ENCODE measurements around the gene CD1B. TPM values are rescaled to one million over a fixed set of nuclear protein-coding genes. Genes with fewer than 3 reads are reported as not detected.
"Not testable (repeated sequence)": the region's sequence is repeated elsewhere in the genome, so short reads cannot be mapped to it uniquely, and the experiment has no call there.

Gene CD1B
- total RNA-seq, 1 experiment from 2014 or later = not detected

GRCh38 chr1:158285756-158286241 lies 45.5 kb downstream of the CD1B start:
- peak overlapping the region; percentile 81 for H3K4me2 ChIP-seq (ENCODE audit: low read depth, low read length, poor library complexity, severe bottlenecking)
- H3K9ac ChIP-seq (ENCODE audit: low read length) = peak overlapping the region; percentile 58
- no peaks in the 10 kb centered on the region for H3K9me3 ChIP-seq (ENCODE audit: low read length)
- H3K27me3 ChIP-seq (ENCODE audit: low read length) = no peaks in the 10 kb centered on the region
- H3K9me2 ChIP-seq (replicated peaks; ENCODE audit: insufficient read depth, low read length) = no peaks in the 10 kb centered on the region
- no peaks in the 10 kb centered on the region for H4K20me1 ChIP-seq (ENCODE audit: insufficient read depth, low read depth, low read length)
- peak; percentile 93 for DNase-seq
- peak overlapping the region; percentile 65; the same call in 1 of the 2 replicates for H2AFZ ChIP-seq (ENCODE audit: low read length)
- no peaks in the 10 kb centered on the region for H3K79me2 ChIP-seq (ENCODE audit: low read length)
- peak overlapping the region; percentile 94 for H3K27ac ChIP-seq (ENCODE audit: low read length)
- H3K4me3 ChIP-seq (ENCODE audit: low read length) = peak overlapping the region; percentile 60; the same call in 1 of the 2 replicates
- H3K36me3 ChIP-seq (ENCODE audit: insufficient read depth, low read length) = no peaks in the 10 kb centered on the region
- peaks cover 78% of the 10 kb centered on the region for H3K4me1 ChIP-seq (ENCODE audit: low read length)

- Histone ChIP-seq H3K4me3 (ENCODE audit: low read length) (no peak overlapping the region), H3K4me1 (ENCODE audit: low read length) (peaks cover 60% of the 10 kb centered on the region), H3K36me3 (ENCODE audit: insufficient read depth, low read length) (no peaks in the 10 kb centered on the region), H4K20me1 (ENCODE audit: insufficient read depth, low read depth, low read length) (no peaks in the 10 kb centered on the region), H3K9me3 (ENCODE audit: low read length) (no peaks in the 10 kb centered on the region), H3K27ac (ENCODE audit: low read length) (peak overlapping the region; percentile 94), H2AFZ (ENCODE audit: low read length) (peak overlapping the region; percentile 24; the same call in 1 of the 2 replicates), H3K27me3 (ENCODE audit: low read length) (no peaks in the 10 kb centered on the region), H3K9ac (ENCODE audit: low read length) (no peak overlapping the region), H3K79me2 (ENCODE audit: low read length) (no peaks in the 10 kb centered on the region), H3K4me2 (ENCODE audit: low read depth, low read length, poor library complexity, severe bottlenecking) (peak overlapping the region; percentile 81), H3K9me2 (replicated peaks; ENCODE audit: insufficient read depth, low read length) (no peaks in the 10 kb centered on the region)
- peak; percentile 66 for DNase-seq
Measured at GRCh38 chr1:158283965-158284364, 47.4 kb downstream of the CD1B start.

- DNase-seq; H3K9me3 ChIP-seq (ENCODE audit: low read length); H2AFZ ChIP-seq (ENCODE audit: low read length); H3K27ac ChIP-seq (ENCODE audit: low read length); H3K27me3 ChIP-seq (ENCODE audit: low read length); H3K4me3 ChIP-seq (ENCODE audit: low read length); H3K79me2 ChIP-seq (ENCODE audit: low read length); H3K4me2 ChIP-seq (ENCODE audit: low read depth, low read length, poor library complexity, severe bottlenecking); H4K20me1 ChIP-seq (ENCODE audit: insufficient read depth, low read depth, low read length); H3K36me3 ChIP-seq (ENCODE audit: insufficient read depth, low read length); H3K9me2 ChIP-seq (replicated peaks; ENCODE audit: insufficient read depth, low read length); H3K9ac ChIP-seq (ENCODE audit: low read length): not testable (repeated sequence)
- peaks cover 45% of the 10 kb centered on the region for H3K4me1 ChIP-seq (ENCODE audit: low read length)
Measured at GRCh38 chr1:158282421-158282820, 48.9 kb downstream of the CD1B start.

Other genes starting within 250 kb of the CD1B start
- 7.1 and 7.2 TPM in 2 replicates for gene CD1D, start 150.6 kb downstream of the CD1B start, total RNA-seq (2014; rRNA removed; shearing (Covaris generic); ENCODE audit: low replicate concordance)
- 0.45 and 0.76 TPM in 2 replicates for gene CD1A, start 77.1 kb downstream of the CD1B start, total RNA-seq (2014; rRNA removed; shearing (Covaris generic); ENCODE audit: low replicate concordance)
- 59.4 and 60.1 TPM in 2 replicates for gene CD1C, start 41.6 kb downstream of the CD1B start, total RNA-seq (2014; rRNA removed; shearing (Covaris generic); ENCODE audit: low replicate concordance)
- not detected in 2 replicates for gene CD1E, start 22.4 kb upstream of the CD1B start, total RNA-seq (2014; rRNA removed; shearing (Covaris generic); ENCODE audit: low replicate concordance)
- gene OR10T2, start 67.9 kb upstream of the CD1B start, total RNA-seq (2014; rRNA removed; shearing (Covaris generic); ENCODE audit: low replicate concordance) = not detected in 2 replicates
- not detected in 2 replicates for gene OR10K2, start 94.7 kb upstream of the CD1B start, total RNA-seq (2014; rRNA removed; shearing (Covaris generic); ENCODE audit: low replicate concordance)
- gene OR10K1, start 130.3 kb upstream of the CD1B start, total RNA-seq (2014; rRNA removed; shearing (Covaris generic); ENCODE audit: low replicate concordance) = not detected in 2 replicates
- gene OR10R2, start 140.7 kb upstream of the CD1B start, total RNA-seq (2014; rRNA removed; shearing (Covaris generic); ENCODE audit: low replicate concordance) = not detected in 2 replicates
- not detected in 2 replicates for gene OR6Y1, start 222.9 kb upstream of the CD1B start, total RNA-seq (2014; rRNA removed; shearing (Covaris generic); ENCODE audit: low replicate concordance)
- not detected in 2 replicates for gene OR6P1, start 239.0 kb upstream of the CD1B start, total RNA-seq (2014; rRNA removed; shearing (Covaris generic); ENCODE audit: low replicate concordance)
- not detected in 2 replicates for gene OR10X1, start 248.4 kb upstream of the CD1B start, total RNA-seq (2014; rRNA removed; shearing (Covaris generic); ENCODE audit: low replicate concordance)

All from Karpas-422 (cell line).